ENCODE results near the gene CLEC7A.

DNA sequence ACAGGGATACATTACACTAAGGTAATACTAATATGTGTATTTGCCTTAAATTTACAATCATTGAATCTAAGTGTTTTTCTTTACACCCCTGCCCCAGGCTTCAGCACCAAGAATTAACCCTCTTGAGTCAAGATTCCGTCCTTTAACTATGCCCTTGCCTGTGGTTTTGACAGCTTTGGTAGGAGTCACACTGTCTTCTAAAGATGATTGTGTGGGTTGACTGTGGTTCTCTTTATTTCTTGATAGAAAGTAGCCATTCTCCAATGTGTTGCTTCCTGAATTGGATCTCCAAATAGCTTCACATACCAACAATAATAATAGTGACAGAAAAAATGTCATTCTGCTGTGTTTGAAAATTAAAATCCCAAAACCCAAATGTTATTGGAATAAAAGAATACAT lies 3.6 kb downstream of the CLEC7A start:
- no peak for TF ChIP-seq YY1 (IDR thresholded peaks at IDR 0.05)
- TF ChIP-seq, protein P1, sequence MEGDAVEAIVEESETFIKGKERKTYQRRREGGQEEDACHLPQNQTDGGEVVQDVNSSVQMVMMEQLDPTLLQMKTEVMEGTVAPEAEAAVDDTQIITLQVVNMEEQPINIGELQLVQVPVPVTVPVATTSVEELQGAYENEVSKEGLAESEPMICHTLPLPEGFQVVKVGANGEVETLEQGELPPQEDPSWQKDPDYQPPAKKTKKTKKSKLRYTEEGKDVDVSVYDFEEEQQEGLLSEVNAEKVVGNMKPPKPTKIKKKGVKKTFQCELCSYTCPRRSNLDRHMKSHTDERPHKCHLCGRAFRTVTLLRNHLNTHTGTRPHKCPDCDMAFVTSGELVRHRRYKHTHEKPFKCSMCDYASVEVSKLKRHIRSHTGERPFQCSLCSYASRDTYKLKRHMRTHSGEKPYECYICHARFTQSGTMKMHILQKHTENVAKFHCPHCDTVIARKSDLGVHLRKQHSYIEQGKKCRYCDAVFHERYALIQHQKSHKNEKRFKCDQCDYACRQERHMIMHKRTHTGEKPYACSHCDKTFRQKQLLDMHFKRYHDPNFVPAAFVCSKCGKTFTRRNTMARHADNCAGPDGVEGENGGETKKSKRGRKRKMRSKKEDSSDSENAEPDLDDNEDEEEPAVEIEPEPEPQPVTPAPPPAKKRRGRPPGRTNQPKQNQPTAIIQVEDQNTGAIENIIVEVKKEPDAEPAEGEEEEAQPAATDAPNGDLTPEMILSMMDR (IDR thresholded peaks at IDR 0.05; ENCODE audit: low read depth, low read length, missing input control): no peak
- TF ChIP-seq RAD21 (IDR thresholded peaks at IDR 0.05): no peak
- TF ChIP-seq TAF1 (conservative IDR thresholded peaks at IDR 0.05): no peak
- TF ChIP-seq HNF4G (IDR thresholded peaks at IDR 0.05): no peak
- TF ChIP-seq, protein P2, sequence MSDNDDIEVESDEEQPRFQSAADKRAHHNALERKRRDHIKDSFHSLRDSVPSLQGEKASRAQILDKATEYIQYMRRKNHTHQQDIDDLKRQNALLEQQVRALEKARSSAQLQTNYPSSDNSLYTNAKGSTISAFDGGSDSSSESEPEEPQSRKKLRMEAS (IDR thresholded peaks at IDR 0.05): no peak
- TF ChIP-seq REST (IDR thresholded peaks at IDR 0.05): no peak
- no peak for TF ChIP-seq RXRA (IDR thresholded peaks at IDR 0.05)
- no peak for TF ChIP-seq SP1 (IDR thresholded peaks at IDR 0.05)
- no peak for TF ChIP-seq GABPA (IDR thresholded peaks at IDR 0.05 in 1 of 2, conservative IDR thresholded peaks at IDR 0.05 in 1 of 2)
- TF ChIP-seq FOXA1 (IDR thresholded peaks at IDR 0.05): no peak
- TF ChIP-seq ZBTB33 (IDR thresholded peaks at IDR 0.05): no peak
